OCI-LY7 (cell line): ENCODE data around the gene BHLHA9. TPM values are rescaled to one million over a fixed set of nuclear protein-coding genes. Genes with fewer than 3 reads are reported as not detected.
A peak's percentile ranks its signal among the peaks of the same experiment; 100 is the strongest.

Experiments used
- BruUV-seq: library from RNA; stranded (reverse); fragments of 400-500 nt; replicated peaks from 2 replicates; lab custom pipeline; 2021; lab: Mats Ljungman, UMichigan
- CTCF ChIA-PET: fragments of 300-600 bp; sonication (Branson Sonifier 250); formaldehyde crosslinking; loops from one replicate; lab custom pipeline; 2022; ENCODE audit warnings: antibody characterized with exemption; ENCODE audit not compliant: unreplicated experiment; lab: Charles Lee
- POLR2A ChIA-PET: fragments of 300-600 bp; sonication (Branson Sonifier 250); formaldehyde crosslinking; loops from one replicate; lab custom pipeline; 2022; ENCODE audit warnings: antibody characterized with exemption; lab: Charles Lee
- DNase-seq: peaks from one replicate; pipeline ENCODE4 v3.0.0-alpha.2; 2015; ENCODE audit warnings: low spot score
- H2AFZ ChIP-seq: fragments of 200-600 bp; sonication (generic), shearing (Covaris generic); 2 replicates; pipeline ENCODE4 v1.6.1; 2014; ENCODE audit warnings: mild to moderate bottlenecking, antibody characterized with exemption, low read length, moderate library complexity
- H3K27ac ChIP-seq: fragments of 200-600 bp; sonication (generic); 2 replicates; pipeline ENCODE4 v1.5.1; 2014; ENCODE audit warnings: mixed run types, low read depth, mild to moderate bottlenecking, moderate library complexity, low read length, inconsistent platforms; ENCODE audit not compliant: poor library complexity, severe bottlenecking
- H3K36me3 ChIP-seq: fragments of 200-600 bp; sonication (generic); 2 replicates; pipeline ENCODE4 v1.6.1; 2014; ENCODE audit warnings: mild to moderate bottlenecking, antibody characterized with exemption, low read length, moderate library complexity, mixed read lengths; ENCODE audit not compliant: insufficient read depth
- H3K4me1 ChIP-seq: fragments of 200-600 bp; sonication (generic); 2 replicates; pipeline ENCODE4 v1.5.1; 2014; ENCODE audit warnings: mild to moderate bottlenecking, low read length; ENCODE audit not compliant: insufficient read depth, poor library complexity, severe bottlenecking
- H3K4me2 ChIP-seq: fragments of 200-600 bp; sonication (generic); 2 replicates; pipeline ENCODE4 v1.6.1; 2014; ENCODE audit warnings: mild to moderate bottlenecking, low read length
- H3K4me3 ChIP-seq: fragments of 200-600 bp; sonication (generic); 2 replicates; pipeline ENCODE4 v1.5.1; 2014; ENCODE audit warnings: mild to moderate bottlenecking, low read depth, low read length; ENCODE audit not compliant: poor library complexity, severe bottlenecking
- H3K79me2 ChIP-seq: fragments of 200-600 bp; sonication (generic); 2 replicates; pipeline ENCODE4 v1.6.1; 2016; ENCODE audit warnings: low read depth, mild to moderate bottlenecking, low read length, moderate library complexity, mixed read lengths; ENCODE audit not compliant: insufficient read depth
- H3K9me2 ChIP-seq: fragments of 200-600 bp; sonication (generic); 2 replicates; pipeline ENCODE4 v1.6.1; 2016; ENCODE audit warnings: mild to moderate bottlenecking, low read length, mixed read lengths; ENCODE audit not compliant: insufficient read depth
- H3K9me3 ChIP-seq: fragments of 200-600 bp; sonication (generic); 2 replicates; pipeline ENCODE4 v1.6.1; 2014; ENCODE audit warnings: mild to moderate bottlenecking, mixed run types, low read length, mixed read lengths
- H4K20me1 ChIP-seq: fragments of 200-600 bp; sonication (generic); 2 replicates; pipeline ENCODE4 v1.6.1; 2014; ENCODE audit warnings: mild to moderate bottlenecking, antibody characterized with exemption, low read length, moderate library complexity, mixed read lengths; ENCODE audit not compliant: insufficient read depth
- EZH2phosphoT487 ChIP-seq: fragments of 200-600 bp; sonication (generic); IDR thresholded peaks from 2 replicates; pipeline ENCODE4 v1.6.1; 2018; ENCODE audit warnings: low read depth, borderline replicate concordance, mild to moderate bottlenecking, mixed run types, antibody characterized with exemption, low read length, moderate library complexity, mixed read lengths
- intact Hi-C: fragments of 100-400 bp; cut with micrococcal nuclease; formaldehyde crosslinking; loops from one replicate; pipeline ENCODE4 v1.10.0; 2022; ENCODE audit not compliant: unreplicated experiment
- total RNA-seq, 2 experiments: library from RNA; depleted of rRNA in 1 of 2; stranded (reverse); fragments of >200 nt in 1 of 2; shearing (Covaris generic) in 1 of 2; gene quantifications; 2 replicates each; pipeline ENCODE4 v1.2.3, GENCODE V29; 2014 to 2022
- TF ChIP-seq, protein P1 (sequence below): fragments of 200-600 bp; sonication (generic); conservative IDR thresholded peaks from 2 replicates; pipeline ENCODE4 v1.5.1; 2014; ENCODE audit warnings: mild to moderate bottlenecking, antibody characterized with exemption, low read length, moderate library complexity, mixed read lengths

The BHLHA9 gene
- total RNA-seq, 2 experiments from 2014 or later: not detected

DNA sequence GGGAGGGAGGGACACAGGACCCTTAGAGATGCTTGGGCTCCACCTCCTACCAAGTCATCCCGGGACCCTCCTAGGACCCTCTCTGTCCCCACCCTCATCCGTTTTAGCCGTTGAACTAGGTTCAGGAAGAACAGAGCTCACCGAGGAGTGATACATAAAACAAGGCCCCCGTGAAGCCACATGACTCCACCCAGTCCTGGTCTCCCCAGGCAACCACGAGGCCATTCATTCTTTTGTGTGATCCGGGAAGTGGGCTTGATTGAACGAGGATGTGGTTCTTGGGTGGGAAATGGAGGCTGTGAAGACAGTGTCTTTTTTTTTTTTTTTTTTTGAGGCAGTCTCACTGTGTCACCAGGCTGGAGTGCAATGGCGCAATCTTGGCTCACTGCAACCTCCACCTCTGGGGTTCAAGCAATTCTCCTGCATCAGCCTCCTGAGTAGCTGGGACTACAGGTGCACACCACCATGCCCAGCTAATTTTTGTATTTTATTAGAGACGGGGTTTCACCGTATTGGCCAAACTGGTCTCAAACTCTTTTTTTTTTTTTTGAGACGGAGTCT lies 24.0 kb downstream of the BHLHA9 start:
- CTCF ChIA-PET: no interaction called here
- intact Hi-C loops: no loop called here
- no peaks in the 10 kb centered on the region for H3K79me2 ChIP-seq
- BruUV-seq: no TSS peak
- H3K36me3 ChIP-seq: no peaks in the 10 kb centered on the region
- H2AFZ ChIP-seq: no peak overlapping the region
- H3K4me2 ChIP-seq: no peak overlapping the region
- no peak overlapping the region for H3K27ac ChIP-seq
- H4K20me1 ChIP-seq: no peaks in the 10 kb centered on the region
- no peaks in the 10 kb centered on the region for H3K9me3 ChIP-seq
- no peak for TF ChIP-seq EZH2phosphoT487
- TF ChIP-seq, protein P1, sequence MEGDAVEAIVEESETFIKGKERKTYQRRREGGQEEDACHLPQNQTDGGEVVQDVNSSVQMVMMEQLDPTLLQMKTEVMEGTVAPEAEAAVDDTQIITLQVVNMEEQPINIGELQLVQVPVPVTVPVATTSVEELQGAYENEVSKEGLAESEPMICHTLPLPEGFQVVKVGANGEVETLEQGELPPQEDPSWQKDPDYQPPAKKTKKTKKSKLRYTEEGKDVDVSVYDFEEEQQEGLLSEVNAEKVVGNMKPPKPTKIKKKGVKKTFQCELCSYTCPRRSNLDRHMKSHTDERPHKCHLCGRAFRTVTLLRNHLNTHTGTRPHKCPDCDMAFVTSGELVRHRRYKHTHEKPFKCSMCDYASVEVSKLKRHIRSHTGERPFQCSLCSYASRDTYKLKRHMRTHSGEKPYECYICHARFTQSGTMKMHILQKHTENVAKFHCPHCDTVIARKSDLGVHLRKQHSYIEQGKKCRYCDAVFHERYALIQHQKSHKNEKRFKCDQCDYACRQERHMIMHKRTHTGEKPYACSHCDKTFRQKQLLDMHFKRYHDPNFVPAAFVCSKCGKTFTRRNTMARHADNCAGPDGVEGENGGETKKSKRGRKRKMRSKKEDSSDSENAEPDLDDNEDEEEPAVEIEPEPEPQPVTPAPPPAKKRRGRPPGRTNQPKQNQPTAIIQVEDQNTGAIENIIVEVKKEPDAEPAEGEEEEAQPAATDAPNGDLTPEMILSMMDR: no peak
- H3K4me3 ChIP-seq: no peak overlapping the region
- H3K4me1 ChIP-seq: no peaks in the 10 kb centered on the region
- peak; percentile 37 for DNase-seq
- H3K9me2 ChIP-seq: no peaks in the 10 kb centered on the region
- POLR2A ChIA-PET: no interaction called here

DNA sequence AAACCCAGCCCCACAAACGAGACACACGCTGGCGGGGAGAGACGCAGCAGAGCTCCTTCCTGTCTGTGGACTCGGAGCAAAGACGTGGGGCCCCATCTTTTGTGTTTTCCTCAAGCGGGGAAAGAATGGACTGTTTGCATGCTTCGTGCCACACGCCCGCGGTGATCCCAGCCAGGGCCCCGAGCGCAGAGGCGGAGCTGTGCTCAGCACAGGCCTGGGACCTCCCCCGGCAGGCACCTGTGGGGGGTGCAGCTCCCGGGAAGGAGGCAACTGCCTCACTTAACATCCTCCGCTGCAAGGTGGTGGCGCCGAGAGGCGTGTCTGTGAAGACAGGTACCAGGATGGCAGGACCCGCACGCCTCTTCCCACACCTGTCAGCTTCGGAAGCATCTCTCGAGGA lies 28.4 kb downstream of the BHLHA9 start:
- no peak for TF ChIP-seq EZH2phosphoT487
- TF ChIP-seq, protein P1: no peak
- H3K4me2 ChIP-seq: no peak overlapping the region
- no peaks in the 10 kb centered on the region for H4K20me1 ChIP-seq
- H3K27ac ChIP-seq: no peak overlapping the region
- H3K9me2 ChIP-seq: no peaks in the 10 kb centered on the region
- H2AFZ ChIP-seq: no peak overlapping the region
- CTCF ChIA-PET: no interaction called here
- H3K79me2 ChIP-seq: no peaks in the 10 kb centered on the region
- intact Hi-C loops: no loop called here
- no peaks in the 10 kb centered on the region for H3K9me3 ChIP-seq
- POLR2A ChIA-PET: no interaction called here
- no peaks in the 10 kb centered on the region for H3K36me3 ChIP-seq
- H3K4me1 ChIP-seq: no peaks in the 10 kb centered on the region
- DNase-seq: no peak
- BruUV-seq: no TSS peak
- no peak overlapping the region for H3K4me3 ChIP-seq

DNA sequence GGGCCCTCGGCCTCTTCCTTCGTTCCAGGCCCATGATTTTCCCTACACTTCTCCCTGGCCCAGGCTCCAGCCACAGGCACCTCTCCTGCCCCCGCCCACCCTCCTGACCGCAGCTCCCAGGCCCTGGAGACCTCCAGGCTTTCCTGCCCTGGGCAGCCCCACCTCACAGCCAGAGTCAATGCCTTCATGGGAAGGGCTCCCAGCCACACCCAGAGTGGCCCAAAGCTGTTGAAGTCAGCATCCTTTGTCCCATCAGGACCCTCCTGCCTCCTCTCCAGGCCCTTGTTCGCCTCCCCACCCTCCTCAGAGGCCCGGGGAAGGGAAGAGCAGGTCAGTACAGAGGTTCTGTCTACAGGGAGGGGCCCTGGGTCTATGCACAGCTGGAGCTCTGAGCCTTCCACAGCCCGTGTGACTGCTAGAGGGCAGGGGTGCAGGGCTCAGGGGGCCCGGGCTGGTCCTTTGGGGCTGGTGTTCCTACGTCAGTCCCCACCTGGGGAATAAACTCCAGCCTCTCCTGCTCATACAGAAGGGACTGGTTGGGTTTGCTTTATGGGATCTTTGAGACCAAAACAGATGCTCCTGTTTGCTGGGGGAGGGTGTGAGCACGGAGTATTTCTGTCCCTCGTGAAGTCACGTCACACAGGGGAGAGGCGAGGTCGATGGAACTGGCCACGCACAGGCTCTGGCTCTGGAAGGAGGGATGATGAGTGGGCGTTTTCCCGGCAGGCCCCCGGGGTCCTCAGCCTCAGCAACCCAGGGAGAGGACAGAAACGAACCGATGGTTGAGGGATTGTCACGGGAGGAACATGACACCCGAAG lies 29.5 kb downstream of the BHLHA9 start:
- Histone ChIP-seq H3K9me3 (no peaks in the 10 kb centered on the region), H3K79me2 (no peaks in the 10 kb centered on the region), H3K4me3 (no peak overlapping the region), H3K4me2 (no peak overlapping the region), H3K4me1 (no peaks in the 10 kb centered on the region), H4K20me1 (no peaks in the 10 kb centered on the region), H3K36me3 (no peaks in the 10 kb centered on the region), H2AFZ (no peak overlapping the region), H3K9me2 (no peaks in the 10 kb centered on the region), H3K27ac (no peak overlapping the region)
- DNase-seq: no peak
- no TSS peak for BruUV-seq
- ChIA-PET CTCF (no interaction called here), POLR2A (no interaction called here)
- intact Hi-C loops: no loop called here
- no peak for TF ChIP-seq EZH2phosphoT487
- TF ChIP-seq, protein P1: no peak
